HG03064 (cell line): ENCODE results near the gene OFD1.

ENCODE experiments used
- ATAC-seq: cut with Tn5 transposase; IDR thresholded peaks from one replicate; pipeline ENCODE4 v1.9.1; 2021; ENCODE audit warnings: low read depth; ENCODE audit not compliant: unreplicated experiment

Gene OFD1, protein sequence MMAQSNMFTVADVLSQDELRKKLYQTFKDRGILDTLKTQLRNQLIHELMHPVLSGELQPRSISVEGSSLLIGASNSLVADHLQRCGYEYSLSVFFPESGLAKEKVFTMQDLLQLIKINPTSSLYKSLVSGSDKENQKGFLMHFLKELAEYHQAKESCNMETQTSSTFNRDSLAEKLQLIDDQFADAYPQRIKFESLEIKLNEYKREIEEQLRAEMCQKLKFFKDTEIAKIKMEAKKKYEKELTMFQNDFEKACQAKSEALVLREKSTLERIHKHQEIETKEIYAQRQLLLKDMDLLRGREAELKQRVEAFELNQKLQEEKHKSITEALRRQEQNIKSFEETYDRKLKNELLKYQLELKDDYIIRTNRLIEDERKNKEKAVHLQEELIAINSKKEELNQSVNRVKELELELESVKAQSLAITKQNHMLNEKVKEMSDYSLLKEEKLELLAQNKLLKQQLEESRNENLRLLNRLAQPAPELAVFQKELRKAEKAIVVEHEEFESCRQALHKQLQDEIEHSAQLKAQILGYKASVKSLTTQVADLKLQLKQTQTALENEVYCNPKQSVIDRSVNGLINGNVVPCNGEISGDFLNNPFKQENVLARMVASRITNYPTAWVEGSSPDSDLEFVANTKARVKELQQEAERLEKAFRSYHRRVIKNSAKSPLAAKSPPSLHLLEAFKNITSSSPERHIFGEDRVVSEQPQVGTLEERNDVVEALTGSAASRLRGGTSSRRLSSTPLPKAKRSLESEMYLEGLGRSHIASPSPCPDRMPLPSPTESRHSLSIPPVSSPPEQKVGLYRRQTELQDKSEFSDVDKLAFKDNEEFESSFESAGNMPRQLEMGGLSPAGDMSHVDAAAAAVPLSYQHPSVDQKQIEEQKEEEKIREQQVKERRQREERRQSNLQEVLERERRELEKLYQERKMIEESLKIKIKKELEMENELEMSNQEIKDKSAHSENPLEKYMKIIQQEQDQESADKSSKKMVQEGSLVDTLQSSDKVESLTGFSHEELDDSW

GRCh38 chrX:13734278-13735172 lies at the start of gene OFD1, which contains the start of gene TRAPPC2:
OFD1 (plus strand) TSS chrX:13734748; CDS start chrX:13735072, 324 bp downstream.
TRAPPC2 (minus strand) TSS chrX:13734620; CDS start chrX:13719963, 14,657 bp downstream.
- ATAC-seq: peak; percentile 88

DNA sequence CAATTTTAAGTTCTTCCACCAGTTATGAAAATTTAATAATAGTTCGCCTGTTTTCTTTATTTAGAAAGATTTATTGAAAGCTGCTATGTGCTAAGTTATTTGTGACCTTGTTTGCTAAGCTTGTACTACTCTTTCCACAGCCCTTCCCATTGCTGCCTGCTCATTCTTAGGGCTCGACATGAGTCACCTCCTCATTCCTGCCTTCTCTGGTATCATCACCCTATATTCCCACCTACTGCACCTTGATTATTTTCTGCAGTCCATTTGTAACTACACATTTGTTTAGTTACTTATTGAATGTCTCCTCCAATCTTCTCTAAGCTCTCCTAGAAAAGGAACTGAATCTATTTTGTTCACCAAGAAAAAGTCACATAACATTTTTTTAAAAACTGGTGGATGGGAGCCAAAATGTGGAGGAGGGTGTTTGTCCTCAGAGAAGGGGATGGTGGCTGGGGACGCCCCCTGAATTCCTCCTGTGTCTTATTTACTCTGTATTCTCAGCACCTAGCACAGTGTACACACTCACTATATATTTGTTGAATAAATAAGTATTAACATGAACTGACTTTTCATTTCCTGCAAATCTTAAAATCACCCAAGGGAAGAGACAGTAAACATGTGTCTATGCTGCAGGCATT lies 49.3 kb upstream of the OFD1 start:
- ATAC-seq: no peak

DNA sequence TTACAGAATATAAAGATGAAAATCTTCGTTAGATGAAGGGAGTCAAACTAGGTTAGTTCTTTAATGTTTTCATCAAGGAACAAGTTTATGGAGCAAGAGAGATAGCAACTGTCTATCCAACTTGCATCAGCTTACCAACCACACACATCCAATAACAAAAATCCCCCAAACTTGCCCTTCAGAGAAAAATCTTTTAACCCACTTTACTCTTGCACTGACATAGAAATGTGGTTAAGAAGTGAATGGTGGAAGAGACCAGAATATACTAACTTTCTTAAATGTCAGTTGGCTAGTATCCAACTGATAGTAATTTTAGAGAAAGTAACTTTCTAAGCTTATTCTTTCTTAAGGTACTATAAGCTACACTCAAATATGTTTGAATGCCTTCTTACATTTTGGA lies 47.3 kb upstream of the OFD1 start:
- ATAC-seq: no peak

DNA sequence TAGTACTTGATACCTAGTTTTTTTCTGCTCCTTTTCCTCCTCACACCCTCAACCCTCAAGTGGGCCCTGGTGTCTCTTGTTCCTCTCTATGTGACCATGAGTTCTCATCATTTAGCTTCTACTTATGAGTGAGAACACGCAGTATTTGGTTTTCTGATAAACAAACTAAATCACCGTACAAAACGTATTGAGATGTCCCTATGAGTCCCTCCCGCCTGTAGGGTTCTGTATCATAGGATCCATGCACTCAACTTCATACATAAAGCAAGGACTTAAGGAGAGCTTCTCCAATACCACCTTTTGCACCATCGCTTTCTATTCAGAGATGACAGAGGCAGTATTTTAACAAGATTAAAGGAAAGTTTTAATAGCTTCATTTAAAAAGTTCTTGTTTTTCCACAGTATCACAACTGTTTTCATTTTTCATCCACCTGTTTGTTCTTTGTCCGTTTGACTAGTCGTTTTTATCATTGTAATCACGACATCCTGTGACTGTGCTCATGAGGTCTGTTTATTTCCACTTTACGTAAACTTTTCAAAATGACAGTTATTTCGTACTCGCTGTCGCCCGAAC lies 46.1 kb upstream of the OFD1 start:
- ATAC-seq: no peak

DNA sequence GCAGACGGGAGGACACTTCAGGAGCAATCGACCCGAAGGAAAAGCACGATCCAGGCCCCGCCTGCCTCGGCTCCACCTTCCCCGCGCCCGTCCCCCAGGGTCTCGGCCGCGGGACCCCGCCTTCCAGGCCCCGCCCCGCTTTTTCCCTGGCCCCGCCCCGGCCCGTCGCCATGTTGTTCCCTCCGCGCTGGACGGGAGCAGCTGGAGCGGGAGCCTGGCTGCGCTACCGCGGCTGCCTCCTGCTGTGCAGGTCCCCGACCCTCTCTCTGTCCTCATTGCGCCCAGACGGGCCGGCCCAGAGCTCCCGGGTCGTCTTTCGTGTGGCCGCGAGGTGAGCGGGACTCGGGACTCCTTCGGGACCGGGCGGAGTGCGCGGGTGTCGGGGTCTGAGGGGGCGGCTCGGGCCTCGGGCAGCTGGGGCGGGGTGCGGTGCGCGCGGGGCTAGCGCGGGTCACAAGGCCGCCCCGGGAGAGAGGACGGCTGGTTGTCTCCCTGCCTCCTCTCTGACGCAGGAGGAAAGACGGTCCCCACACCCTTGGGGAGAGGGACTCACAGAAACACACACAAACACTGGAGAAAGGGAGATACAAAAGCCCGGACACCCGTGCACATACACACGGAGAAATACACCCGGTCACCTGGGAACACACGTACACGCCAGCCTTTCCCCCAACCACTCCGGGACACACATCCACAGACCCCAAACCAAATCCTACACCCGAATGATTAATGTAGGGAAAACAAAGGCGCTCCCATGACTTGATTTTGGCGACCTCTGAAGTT lies 45.4 kb upstream of the OFD1 start, which contains the start of gene RAB9A:
TSS of gene RAB9A (plus strand) at position 171 of the 783 bp plus-strand sequence. CDS start 19,619 bp downstream, outside the sequence.
- peak; percentile 72 for ATAC-seq

- no peak for ATAC-seq
Measured at GRCh38 chrX:13689741-13690211, 44.8 kb upstream of the OFD1 start.

- no peak for ATAC-seq
Measured at GRCh38 chrX:13690836-13691235, 43.7 kb upstream of the OFD1 start.

DNA sequence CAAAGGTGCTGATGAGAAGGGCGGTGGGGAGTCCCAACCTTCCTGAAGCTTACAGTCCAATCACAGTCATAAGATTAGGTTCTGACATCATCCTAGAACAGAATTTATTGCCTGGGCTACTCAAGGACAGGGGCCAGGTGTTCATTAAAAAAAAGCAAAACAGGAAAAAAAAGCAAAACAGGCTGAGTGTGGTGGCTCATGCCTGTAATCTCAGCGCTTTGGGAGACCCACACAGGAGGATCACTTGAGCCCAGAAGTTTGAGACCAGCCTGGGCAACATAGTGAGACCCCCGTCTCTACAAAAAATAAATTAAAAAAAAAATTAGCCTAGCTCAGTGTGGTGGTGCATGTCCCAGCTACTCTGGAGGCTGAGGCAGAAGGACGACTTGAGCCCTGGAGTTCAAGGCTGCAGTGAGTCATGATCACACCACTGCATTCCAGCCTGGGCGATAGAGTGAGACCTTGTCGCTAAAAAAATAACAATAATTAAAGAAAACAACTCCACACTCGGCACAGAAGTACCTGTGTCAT lies 42.6 kb upstream of the OFD1 start:
- ATAC-seq: no peak

- ATAC-seq: no peak
Measured at GRCh38 chrX:13692771-13693231, 41.7 kb upstream of the OFD1 start.

DNA sequence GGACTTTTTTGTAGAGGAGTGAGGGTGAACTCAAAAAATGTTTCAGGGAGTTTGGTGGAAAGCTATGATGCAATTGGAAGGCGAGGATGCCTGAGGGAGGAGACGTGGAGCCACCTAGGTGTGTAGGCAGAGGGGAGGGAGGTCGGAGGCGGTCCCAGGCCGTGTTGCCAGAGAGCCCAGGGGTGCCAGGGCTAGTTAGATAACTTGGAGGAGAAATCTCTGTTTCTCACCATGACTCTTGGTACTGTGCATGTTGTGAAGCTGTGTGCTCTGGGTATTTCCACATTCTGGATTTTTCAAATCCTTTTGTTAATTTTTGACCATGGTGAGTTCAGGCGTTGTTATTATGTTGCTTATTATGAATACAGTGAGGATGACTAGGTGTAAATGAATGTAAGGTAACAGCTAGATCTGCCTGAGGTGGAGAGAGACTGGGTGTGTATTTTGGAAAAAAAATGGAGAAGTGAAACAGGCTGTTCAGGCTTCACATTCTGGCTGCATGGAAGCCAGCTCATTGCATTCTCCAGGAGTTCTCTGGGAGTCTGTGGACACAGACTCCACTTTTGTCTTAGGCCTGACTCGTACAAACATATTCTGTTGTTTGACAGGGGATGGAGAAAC lies 41.1 kb upstream of the OFD1 start:
- ATAC-seq: no peak

DNA sequence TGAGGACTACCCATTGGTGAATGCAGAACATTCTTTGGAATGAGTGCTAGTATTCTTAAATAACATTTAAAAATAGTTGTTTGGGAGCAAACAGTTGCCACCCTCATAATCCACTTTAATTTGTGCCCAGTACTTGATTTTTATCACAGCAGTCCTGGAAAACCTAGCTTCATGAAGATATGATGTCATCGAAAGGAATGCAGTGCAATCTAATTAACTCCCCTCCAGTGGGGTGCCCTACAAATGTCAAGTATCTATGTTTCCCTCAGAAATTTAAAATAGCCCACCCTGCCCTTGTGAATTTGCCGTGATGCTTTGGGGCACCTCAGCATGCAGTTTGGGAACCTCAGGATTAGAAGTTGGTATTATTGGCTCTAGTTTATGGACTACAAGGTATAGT lies 40.2 kb upstream of the OFD1 start:
- ATAC-seq: no peak

DNA sequence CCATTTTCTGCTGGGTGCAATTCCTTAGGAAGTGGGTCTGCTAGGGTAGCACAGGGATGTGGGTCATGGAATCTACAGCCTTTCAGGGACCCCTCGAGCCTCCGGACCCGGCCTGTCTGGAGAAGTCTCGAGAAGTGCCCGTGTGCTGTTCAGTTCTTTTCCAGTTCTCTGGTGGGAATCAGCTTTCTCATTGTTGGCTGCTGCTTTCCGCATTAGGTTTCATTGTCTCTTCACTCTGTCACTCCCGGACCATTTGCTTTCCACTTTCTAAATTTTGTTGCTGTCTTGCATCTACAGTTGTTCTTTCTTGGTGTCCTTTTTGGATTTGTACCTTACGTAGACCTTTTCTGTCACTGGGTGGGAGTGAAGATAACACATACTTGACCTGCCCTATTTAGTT lies 39.6 kb upstream of the OFD1 start:
- ATAC-seq: no peak

DNA sequence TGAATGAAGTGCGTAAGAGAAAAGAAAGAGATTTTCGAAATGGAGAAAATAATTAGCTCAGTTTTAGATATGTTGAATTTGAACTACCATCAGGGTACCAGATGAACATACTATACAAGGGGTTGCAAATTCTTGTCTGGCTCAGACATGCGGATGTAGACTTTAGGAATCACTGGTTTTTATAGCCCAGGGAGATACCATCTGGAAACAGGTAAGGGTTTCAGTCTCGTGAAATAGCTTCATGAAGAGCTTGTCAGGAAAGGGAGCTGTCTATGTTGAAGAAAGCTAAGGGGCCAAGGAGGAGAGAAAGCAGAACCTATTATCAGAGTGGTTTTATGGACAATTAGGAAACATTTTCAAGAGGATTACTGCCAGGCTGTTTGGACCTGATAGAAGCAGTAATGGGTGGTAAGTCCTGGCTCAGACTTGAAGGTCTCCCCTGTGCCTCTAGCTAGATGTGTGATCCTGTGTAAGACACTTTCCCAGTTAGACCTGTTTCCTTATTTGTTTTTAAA lies 38.9 kb upstream of the OFD1 start:
- ATAC-seq: no peak

DNA sequence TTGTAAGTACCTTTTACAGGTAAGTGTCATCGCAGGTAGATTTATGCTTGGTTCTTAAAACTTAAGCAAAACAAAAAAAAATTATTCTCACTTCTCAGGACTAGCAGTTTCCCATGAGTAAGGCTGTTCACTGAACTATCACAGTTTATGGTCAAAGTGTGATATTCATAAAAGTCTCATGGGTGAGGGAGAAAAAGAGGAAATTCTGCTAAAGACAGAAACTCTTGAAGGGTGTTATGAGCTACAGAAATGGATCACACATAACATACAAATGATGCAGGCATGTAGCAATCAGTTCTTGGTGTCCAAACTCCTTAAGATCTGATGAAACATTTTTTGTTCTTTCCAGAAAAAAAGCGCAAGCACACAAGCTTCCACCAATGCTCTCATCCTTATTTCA lies 37.1 kb upstream of the OFD1 start:
- peak; percentile 56 for ATAC-seq

GRCh38 chrX:13697976-13698375 lies 36.6 kb upstream of the OFD1 start:
- ATAC-seq: no peak

DNA sequence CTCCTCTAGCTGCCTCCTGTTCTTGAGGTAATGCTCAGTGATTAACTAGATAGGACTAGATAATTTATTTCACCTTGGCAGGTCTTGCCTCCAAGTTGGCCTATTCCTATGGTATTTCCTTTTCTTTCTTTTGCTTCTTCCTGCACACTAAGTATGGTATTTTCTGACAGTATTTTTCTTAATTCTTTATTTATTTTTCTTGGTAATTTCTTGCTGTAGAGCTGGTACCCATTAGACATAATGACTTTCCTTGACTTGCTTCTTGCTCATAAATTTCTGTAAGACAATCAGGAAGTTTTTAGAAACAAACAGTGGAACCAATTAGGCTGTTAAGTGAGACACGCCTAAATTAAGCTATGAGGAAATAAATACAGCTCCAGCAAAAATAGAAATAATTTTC lies 36.1 kb upstream of the OFD1 start:
- no peak for ATAC-seq

DNA sequence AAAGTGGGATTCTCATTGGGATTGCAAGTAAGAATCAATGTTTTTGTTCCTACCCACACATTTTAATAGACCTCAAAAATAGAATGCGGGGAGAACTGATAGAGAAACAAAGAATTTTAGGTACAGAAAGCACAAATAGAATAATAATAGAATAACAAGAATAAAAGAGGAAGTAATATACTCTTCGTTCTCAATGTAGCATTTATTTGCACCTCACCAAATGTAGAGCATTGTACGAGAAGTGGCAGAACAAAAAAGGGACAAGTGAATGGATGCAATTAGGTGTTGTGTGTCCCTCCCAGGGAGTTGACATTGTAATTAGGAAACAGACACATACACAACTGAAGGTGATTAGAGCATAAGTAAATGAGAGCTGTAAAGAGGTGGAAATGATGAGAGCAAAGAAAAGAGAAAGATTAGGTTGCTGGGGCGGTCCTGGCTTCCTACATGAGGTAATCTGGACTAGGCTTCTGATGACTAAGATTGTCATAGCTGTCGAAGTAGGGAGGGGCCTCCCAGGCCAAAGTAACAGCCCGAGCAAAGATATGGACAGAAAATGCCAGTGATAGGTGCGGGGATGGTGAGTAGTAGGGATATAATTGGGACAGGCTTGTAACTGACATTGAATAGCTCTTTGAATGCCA lies 35.2 kb upstream of the OFD1 start:
- no peak for ATAC-seq
